Left forelimb (tissue), 1 donor: ENCODE data around the gene CDK6.

Experiments used
- DNase-seq: peaks from one replicate; pipeline ENCODE4 v3.0.0-alpha.2; 2018; ENCODE audit warnings: low spot score

The CDK6 gene

GRCh38 chr7:92681633-92682032, 154.7 kb downstream of the CDK6 start:
- no peak for DNase-seq

- DNase-seq, result no peak
Measured at GRCh38 chr7:92680442-92680841, 155.9 kb downstream of the CDK6 start.

DNA sequence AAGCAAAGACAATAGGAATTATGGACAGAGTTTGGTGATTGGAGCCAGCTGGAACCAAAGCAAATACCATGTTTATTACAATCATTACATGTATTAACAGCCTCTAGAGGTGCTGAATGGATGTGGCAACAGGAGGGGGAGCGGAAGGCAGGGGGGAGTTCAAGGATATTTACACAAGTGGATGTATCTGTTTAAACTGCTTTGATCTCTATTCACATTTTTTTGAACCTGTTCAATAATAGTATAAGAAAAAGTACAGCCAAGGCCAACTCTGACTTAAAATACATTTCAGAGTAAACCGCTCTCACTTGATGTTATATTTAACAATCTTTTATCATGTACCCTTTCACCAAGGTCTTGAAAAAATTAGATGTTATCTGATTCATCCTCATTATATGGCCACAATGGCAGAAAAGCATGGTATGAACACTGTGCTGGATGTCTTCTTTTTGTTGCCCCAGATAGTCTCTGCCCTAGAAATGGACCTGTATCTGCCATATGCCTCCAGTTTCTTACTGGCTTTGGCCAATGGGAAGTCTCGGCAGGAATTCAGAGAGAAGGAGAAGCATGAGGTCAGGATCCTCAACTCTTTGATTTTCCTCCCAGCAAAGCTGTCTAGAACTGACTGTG, 158.0 kb downstream of the CDK6 start:
- no peak for DNase-seq

DNA sequence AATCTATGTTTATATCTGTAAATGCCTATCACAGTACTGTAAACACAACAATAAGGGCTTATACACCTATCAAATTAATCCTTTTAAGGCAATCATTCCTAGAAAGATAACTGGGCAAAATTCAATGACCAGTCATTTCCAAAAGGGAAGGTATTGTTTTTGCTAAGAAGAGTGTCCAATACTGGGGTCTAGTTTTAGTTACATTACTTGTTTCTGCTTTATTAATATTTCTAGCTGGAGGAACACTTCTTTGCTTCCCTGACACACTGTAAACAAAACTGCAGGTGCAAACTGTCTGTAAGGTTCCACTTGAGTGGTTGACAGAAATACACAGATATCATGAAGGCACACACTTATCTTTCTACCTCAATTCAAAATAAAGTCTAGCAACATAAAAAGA, 162.0 kb downstream of the CDK6 start:
- no peak for DNase-seq

- no peak for DNase-seq
Measured at GRCh38 chr7:92671505-92672169, 164.7 kb downstream of the CDK6 start.

- DNase-seq, result no peak
Measured at GRCh38 chr7:92670204-92670851, 166.0 kb downstream of the CDK6 start.

DNA sequence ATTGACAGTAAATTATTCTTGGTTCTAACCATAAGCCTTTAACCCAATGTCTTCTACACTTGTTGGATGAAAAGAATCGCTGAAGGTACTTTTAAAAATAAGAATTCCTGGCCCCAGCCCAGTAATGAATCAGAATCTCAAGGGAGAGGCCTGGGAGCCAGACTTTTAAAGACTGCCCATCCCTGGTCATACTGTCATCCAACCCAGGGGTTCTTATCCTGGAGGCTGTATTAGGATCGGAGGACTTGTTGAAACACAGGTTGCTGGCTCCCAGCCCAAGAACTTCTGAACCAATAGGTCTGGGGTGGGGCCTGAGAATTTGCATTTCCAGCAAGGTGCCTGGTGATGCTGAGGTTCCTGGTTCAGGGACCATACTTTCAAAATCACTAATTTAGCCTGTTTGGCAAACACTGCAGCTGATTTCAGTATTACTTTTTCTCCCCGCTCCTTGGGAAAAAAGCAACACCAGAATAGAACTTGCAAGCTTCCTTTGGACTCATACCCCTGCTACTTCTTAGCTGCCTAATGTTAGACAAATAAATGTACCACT, 166.7 kb downstream of the CDK6 start:
- DNase-seq, result no peak

GRCh38 chr7:92668564-92668963, 167.8 kb downstream of the CDK6 start:
- DNase-seq, result no peak

DNA sequence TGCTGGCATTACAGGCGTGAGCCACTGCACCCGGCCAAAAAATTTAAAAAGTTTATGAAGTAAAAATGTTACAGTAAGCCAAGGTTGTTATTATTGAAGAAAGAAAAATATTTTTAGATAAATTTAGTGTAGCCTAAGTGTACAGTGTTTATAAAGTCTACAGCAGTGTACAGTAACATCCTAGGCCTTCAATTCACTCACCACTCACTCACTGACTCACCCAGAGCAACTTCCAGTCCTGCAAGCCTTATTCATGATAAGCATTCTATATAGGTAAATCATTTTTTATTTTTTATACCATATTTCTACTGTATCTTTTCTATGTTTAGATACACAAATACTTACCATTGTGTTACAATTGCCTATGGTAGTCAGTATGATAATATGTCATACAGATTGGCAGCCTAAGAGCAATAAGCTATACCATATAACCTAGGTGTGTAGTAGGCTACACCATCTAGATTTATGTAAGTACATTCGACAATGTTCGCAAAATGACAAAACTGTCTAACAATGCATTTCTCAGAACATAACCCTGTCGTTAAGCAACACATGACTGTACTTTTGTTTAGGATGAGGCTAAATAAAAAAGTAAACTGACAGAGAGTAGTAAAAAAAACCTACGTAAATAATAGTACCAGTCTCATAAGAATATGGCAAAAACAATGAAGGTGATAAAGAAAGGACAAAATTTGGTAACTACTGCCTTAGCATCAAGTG, 168.4 kb downstream of the CDK6 start:
- no peak for DNase-seq

- no peak for DNase-seq
Measured at GRCh38 chr7:92665926-92666325, 170.4 kb downstream of the CDK6 start.

GRCh38 chr7:92661651-92662050, 174.7 kb downstream of the CDK6 start:
- DNase-seq, result no peak

DNA sequence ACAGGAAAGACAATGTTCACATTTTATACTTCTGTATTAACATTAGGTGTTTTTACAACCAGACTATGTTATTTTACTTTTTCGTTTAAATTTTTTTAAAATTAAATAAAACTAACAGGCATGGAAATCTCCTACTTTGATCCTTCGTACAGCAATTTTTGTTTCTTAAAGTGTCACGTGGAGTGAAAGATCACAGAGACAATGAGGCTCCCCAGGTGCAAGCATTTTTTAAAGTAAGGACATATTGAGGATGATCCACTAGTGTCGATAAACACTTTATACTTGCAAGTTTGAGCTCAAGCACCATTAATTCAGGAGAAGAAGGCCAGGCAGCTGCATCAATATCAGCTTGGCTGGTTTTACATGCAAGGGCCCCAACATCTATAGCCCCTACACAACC, 177.7 kb downstream of the CDK6 start:
- DNase-seq, result no peak

- DNase-seq, result no peak
Measured at GRCh38 chr7:92657391-92657790, 179.0 kb downstream of the CDK6 start.

DNA sequence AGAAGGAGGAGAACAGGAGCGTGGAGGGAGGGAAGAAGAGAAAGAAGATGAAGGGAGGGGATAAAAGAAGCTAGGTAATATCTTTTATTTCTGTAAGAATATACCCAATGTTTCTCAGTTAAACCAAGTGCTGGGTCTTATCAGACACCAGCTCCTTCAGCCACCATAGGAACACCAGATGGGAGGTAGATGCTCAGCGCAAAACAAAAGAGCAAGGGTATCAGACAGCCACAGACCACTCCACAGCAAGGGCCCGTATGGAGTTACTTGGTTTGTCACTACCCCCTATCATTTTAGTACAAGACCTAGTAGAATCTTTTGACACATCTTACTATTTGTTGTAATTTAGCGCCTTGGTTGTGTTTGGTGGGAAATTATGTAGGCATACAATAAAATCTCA, 180.3 kb downstream of the CDK6 start:
- no peak for DNase-seq

GRCh38 chr7:92655346-92655884, 181.0 kb downstream of the CDK6 start:
- no peak for DNase-seq

GRCh38 chr7:92653136-92653535, 183.2 kb downstream of the CDK6 start:
- DNase-seq, result no peak

- DNase-seq, result no peak
Measured at GRCh38 chr7:92652536-92652935, 183.8 kb downstream of the CDK6 start.

DNA sequence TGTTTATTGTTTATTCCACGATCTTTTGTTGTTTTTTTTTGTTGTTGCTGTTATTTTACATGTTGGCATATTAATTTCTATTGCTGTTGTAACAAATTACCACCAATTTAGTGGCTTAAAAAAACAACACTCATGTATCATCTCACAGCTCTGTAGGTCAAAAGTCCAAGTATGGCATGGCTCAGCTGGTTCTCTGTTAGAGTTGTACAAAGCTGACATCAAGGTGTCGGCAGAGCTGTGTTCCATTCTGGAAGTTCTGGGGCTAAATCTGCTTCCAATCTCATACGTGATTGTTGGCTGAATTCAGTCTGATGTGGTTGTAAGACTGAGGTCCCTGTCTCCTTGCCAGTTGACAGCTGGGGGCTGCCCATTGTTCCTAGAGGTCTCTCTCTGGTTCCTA, 186.0 kb downstream of the CDK6 start:
- no peak for DNase-seq

GRCh38 chr7:92648067-92648466, 188.3 kb downstream of the CDK6 start:
- DNase-seq, result no peak

GRCh38 chr7:92647652-92648051, 188.7 kb downstream of the CDK6 start:
- DNase-seq, result no peak

GRCh38 chr7:92647011-92647625, 189.3 kb downstream of the CDK6 start:
- DNase-seq, result no peak
